Measurements from ENCODE around the gene PARP3.

GRCh38 chr3:51937014-51937413, 5.1 kb upstream of the PARP3 start:
- TF ChIP-seq POLR2A (IDR thresholded peaks at IDR 0.05; ENCODE audit: borderline replicate concordance, extremely low read depth, insufficient read depth, insufficient read length): no peak
- TF ChIP-seq, protein P1, sequence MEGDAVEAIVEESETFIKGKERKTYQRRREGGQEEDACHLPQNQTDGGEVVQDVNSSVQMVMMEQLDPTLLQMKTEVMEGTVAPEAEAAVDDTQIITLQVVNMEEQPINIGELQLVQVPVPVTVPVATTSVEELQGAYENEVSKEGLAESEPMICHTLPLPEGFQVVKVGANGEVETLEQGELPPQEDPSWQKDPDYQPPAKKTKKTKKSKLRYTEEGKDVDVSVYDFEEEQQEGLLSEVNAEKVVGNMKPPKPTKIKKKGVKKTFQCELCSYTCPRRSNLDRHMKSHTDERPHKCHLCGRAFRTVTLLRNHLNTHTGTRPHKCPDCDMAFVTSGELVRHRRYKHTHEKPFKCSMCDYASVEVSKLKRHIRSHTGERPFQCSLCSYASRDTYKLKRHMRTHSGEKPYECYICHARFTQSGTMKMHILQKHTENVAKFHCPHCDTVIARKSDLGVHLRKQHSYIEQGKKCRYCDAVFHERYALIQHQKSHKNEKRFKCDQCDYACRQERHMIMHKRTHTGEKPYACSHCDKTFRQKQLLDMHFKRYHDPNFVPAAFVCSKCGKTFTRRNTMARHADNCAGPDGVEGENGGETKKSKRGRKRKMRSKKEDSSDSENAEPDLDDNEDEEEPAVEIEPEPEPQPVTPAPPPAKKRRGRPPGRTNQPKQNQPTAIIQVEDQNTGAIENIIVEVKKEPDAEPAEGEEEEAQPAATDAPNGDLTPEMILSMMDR (IDR thresholded peaks at IDR 0.05 in 2 of 3, conservative IDR thresholded peaks at IDR 0.05 in 1 of 3; ENCODE audit: borderline replicate concordance in 1 of 3, insufficient read depth in 1 of 3, low read depth in 2 of 3, low read length in 2 of 3): no peak
- no peak for TF ChIP-seq CEBPB (IDR thresholded peaks at IDR 0.05; ENCODE audit: low read depth)
- TF ChIP-seq JUND (IDR thresholded peaks at IDR 0.05): no peak
- no peak for TF ChIP-seq YY1 (IDR thresholded peaks at IDR 0.05; ENCODE audit: extremely low read depth, insufficient replicate concordance, low read depth, low read length)
- no peak for TF ChIP-seq EZH2phosphoT487 (IDR thresholded peaks at IDR 0.05; ENCODE audit: borderline replicate concordance)
- no peak for TF ChIP-seq EGR1 (IDR thresholded peaks at IDR 0.05; ENCODE audit: low read depth)
- TF ChIP-seq TCF7L2 (IDR thresholded peaks at IDR 0.05; ENCODE audit: borderline replicate concordance, extremely low read depth, insufficient read depth, insufficient read length): no peak
- TF ChIP-seq EZH2 (IDR thresholded peaks at IDR 0.05): no peak
- no peak for TF ChIP-seq SP1 (IDR thresholded peaks at IDR 0.05; ENCODE audit: low read depth)
- no peak for TF ChIP-seq SRF (IDR thresholded peaks at IDR 0.05; ENCODE audit: low read depth)
- no peak for TF ChIP-seq RAD21 (IDR thresholded peaks at IDR 0.05; ENCODE audit: low read depth)
